Left ventricle myocardium inferior (tissue), 1 donor: ENCODE measurements around the gene HRAS. TPM values are rescaled to one million over a fixed set of nuclear protein-coding genes. Genes with fewer than 3 reads are reported as not detected.
"Not testable (repeated sequence)": the region's sequence is repeated elsewhere in the genome, so short reads cannot be mapped to it uniquely, and the experiment has no call there.

Experiments
- DNase-seq: peaks from one replicate; pipeline ENCODE4 v3.0.0-alpha.2; 2020
- H3K27ac ChIP-seq: fragments of 200-600 bp; replicated peaks from 2 replicates; pipeline ENCODE4 v1.8.0; 2021
- H3K27me3 ChIP-seq: fragments of 200-600 bp; 2 replicates; pipeline ENCODE4 v1.8.0; 2021; ENCODE audit warnings: low read depth
- H3K36me3 ChIP-seq: fragments of 200-600 bp; 2 replicates; pipeline ENCODE4 v1.8.0; 2021
- H3K4me1 ChIP-seq: fragments of 200-600 bp; 2 replicates; pipeline ENCODE4 v1.8.0; 2021
- H3K4me3 ChIP-seq: fragments of 200-600 bp; 2 replicates; pipeline ENCODE4 v1.8.0; 2021; ENCODE audit warnings: mild to moderate bottlenecking, moderate library complexity
- H3K9me3 ChIP-seq: fragments of 200-600 bp; replicated peaks from 2 replicates; pipeline ENCODE4 v1.8.0; 2021
- intact Hi-C: fragments of 100-400 bp; cut with micrococcal nuclease; formaldehyde crosslinking; loops from one replicate; pipeline ENCODE4 v1.11.0; 2022
- total RNA-seq: library from RNA; stranded (reverse); fragmentation: NEBNext Ultra II Directional; extraction: Animal tissue kit (Norgen Biotek cat#: 25700); gene quantifications from one replicate; pipeline ENCODE4 v1.2.1, GENCODE V29; 2021
- TF ChIP-seq, protein P1 (sequence below): fragments of 200-600 bp; IDR thresholded peaks from 2 replicates; pipeline ENCODE4 v1.8.0; 2021; ENCODE audit warnings: antibody characterized with exemption, mild to moderate bottlenecking, borderline replicate concordance
- donor health status: DM: no; HTN: yes; CAD: no; lungs with severe emphysema.

HRAS gene
- total RNA-seq, 1 donor from 2014 or later = 55.9 TPM

- peak overlapping the region; percentile 79 for H3K4me3 ChIP-seq
- H3K27me3 ChIP-seq = no peaks in the 10 kb centered on the region
- no peaks in the 10 kb centered on the region for H3K9me3 ChIP-seq
- intact Hi-C loops = no loop called here
- no peak for DNase-seq
- TF ChIP-seq, protein P1, sequence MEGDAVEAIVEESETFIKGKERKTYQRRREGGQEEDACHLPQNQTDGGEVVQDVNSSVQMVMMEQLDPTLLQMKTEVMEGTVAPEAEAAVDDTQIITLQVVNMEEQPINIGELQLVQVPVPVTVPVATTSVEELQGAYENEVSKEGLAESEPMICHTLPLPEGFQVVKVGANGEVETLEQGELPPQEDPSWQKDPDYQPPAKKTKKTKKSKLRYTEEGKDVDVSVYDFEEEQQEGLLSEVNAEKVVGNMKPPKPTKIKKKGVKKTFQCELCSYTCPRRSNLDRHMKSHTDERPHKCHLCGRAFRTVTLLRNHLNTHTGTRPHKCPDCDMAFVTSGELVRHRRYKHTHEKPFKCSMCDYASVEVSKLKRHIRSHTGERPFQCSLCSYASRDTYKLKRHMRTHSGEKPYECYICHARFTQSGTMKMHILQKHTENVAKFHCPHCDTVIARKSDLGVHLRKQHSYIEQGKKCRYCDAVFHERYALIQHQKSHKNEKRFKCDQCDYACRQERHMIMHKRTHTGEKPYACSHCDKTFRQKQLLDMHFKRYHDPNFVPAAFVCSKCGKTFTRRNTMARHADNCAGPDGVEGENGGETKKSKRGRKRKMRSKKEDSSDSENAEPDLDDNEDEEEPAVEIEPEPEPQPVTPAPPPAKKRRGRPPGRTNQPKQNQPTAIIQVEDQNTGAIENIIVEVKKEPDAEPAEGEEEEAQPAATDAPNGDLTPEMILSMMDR = no peak
- no peak overlapping the region for H3K27ac ChIP-seq
- H3K36me3 ChIP-seq = no peaks in the 10 kb centered on the region
- H3K4me1 ChIP-seq = peaks cover 55% of the 10 kb centered on the region
Observed at GRCh38 chr11:574632-575312, 39.4 kb upstream of the HRAS start.

- Histone ChIP-seq H3K4me3 (peak overlapping the region; percentile 79), H3K4me1 (peaks cover 55% of the 10 kb centered on the region)
- H3K9me3 ChIP-seq, H3K27me3 ChIP-seq, intact Hi-C loops, H3K36me3 ChIP-seq, H3K27ac ChIP-seq, DNase-seq: not testable (repeated sequence)
Observed at GRCh38 chr11:574031-574570, 38.7 kb upstream of the HRAS start.

DNA sequence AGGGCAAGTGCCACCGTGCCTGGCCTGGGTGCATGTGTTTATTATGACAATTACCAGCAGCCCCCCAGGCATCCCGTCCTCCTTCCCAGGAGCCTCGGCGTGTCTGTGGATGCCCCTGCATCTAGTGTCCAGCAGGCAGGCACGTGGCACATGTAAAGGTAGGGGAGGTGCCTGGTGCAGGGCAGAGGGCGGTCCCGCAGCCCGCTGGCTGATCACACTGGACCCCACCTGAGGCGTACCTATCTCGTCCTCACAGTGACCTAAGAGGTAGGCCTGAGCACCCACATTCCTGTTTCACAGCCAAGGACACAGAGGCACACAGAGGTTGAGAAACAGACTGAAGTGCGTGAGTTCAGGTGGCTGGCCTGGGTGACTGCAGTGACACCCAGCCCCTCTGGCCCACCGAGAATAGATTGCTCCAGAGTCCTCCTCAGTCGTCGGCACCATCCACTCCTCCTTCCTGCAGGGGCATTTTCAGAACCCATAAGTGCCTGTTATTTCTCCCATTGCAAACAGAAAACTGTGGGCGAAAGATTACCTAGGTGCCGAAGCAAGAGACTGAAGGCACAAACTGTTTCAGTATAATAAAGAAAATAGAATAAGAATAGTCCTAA, 37.9 kb upstream of the HRAS start:
- no peak overlapping the region for H3K27ac ChIP-seq
- no peak for DNase-seq

GRCh38 chr11:571802-572185, 36.4 kb upstream of the HRAS start:
- no peak overlapping the region for H3K4me3 ChIP-seq
- no peak overlapping the region for H3K27ac ChIP-seq
- H3K9me3 ChIP-seq = no peaks in the 10 kb centered on the region
- intact Hi-C loops = no loop called here
- TF ChIP-seq, protein P1 = no peak
- no peaks in the 10 kb centered on the region for H3K27me3 ChIP-seq
- no peak for DNase-seq
- H3K4me1 ChIP-seq = peaks cover 48% of the 10 kb centered on the region
- H3K36me3 ChIP-seq = no peaks in the 10 kb centered on the region

More for the DNA sequence above, 37.9 kb upstream of the HRAS start:
- H3K9me3 ChIP-seq = no peaks in the 10 kb centered on the region
- H3K4me3 ChIP-seq = no peak overlapping the region
- TF ChIP-seq, protein P1 = no peak
- no peaks in the 10 kb centered on the region for H3K27me3 ChIP-seq
- peaks cover 49% of the 10 kb centered on the region for H3K4me1 ChIP-seq
- intact Hi-C loops = no loop called here
- H3K36me3 ChIP-seq = no peaks in the 10 kb centered on the region

GRCh38 chr11:569158-569885, 33.9 kb upstream of the HRAS start:
- peak overlapping the region; percentile 99 for H3K27ac ChIP-seq
- no peaks in the 10 kb centered on the region for H3K9me3 ChIP-seq

More at GRCh38 chr11:569158-569885, 33.9 kb upstream of the HRAS start:
- intact Hi-C loops = no loop called here
- H3K27me3 ChIP-seq = no peaks in the 10 kb centered on the region
- peak overlapping the region; percentile 84 for H3K4me3 ChIP-seq
- no peaks in the 10 kb centered on the region for H3K36me3 ChIP-seq
- H3K4me1 ChIP-seq = peaks cover 39% of the 10 kb centered on the region
- TF ChIP-seq, protein P1 = no peak
- peak; percentile 77 for DNase-seq
